Stimulated activated CD8-positive, alpha-beta memory T cell treated with anti-CD3 and anti-CD28 coated beads, Interleukin-4, amount 100 ng/mL, for 24 hours (primary cell): ENCODE measurements around the gene NFIX.

Source experiments
- DNase-seq: peaks from one replicate; pipeline ENCODE4 v3.0.0-alpha.2; 2020; ENCODE audit warnings: low read depth

NFIX gene

GRCh38 chr19:13128583-13128982, 133.3 kb downstream of the NFIX start:
- no peak for DNase-seq

GRCh38 chr19:13129384-13129783, 134.1 kb downstream of the NFIX start:
- DNase-seq: no peak

DNA sequence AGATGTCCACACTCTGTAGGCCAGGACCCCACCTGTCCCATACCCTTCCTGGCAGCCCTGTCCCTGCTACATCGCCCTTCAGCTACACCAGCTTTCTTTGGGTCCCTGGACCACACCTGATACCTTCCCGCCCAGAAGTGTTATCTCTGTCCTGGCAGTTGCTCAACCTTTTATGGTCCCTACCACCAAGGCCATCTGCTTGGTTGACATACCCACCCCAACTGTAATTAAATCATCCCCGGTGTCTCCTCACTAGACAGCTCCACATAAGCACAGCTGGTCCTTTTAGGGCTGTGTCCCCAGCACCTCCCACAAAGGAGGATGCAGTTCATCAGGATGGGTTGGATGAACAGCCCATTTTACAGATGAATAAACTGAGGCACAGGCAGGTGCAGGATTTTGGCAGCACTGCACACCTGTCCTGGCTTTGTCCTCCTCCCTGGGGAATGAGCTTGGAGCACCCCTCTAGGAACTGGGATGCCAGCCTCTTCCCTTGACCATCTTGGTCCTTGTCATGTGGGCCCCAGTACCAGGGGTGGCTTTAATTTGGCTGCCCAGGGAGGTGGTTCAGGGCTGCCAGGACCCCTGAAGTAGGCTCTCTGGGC, 135.7 kb downstream of the NFIX start:
- DNase-seq: no peak

GRCh38 chr19:13132471-13133180, 137.4 kb downstream of the NFIX start:
- DNase-seq: no peak

DNA sequence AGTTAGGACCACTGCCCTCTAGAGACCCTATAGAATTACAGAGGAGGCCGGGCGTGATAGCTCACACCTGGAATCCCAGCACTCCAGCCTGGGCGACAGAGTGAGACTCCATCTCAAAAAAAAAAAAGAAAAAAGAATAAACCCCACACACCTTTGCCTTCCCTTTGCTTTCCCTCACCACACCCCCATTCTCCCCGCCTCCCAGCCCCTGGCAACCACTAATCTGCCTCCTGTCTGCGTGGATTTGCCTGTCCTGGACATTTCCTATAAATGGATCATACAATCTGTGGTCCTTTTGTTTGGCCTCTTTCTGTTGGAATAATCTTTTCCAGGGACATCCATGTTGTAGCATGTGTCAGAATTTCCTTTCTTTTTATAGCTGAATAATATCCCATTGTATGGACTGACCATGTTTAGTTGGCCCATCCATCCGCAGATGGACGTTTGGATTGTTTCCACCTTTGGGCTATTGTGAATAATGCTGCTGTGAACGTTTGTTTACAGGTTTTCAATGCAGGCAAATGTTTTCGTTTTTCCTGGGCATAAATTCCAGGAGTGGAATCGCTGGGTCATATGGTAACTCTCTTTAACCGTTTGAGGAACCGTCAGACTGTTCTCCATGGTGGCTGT, 138.1 kb downstream of the NFIX start:
- no peak for DNase-seq

- no peak for DNase-seq
Measured at GRCh38 chr19:13134626-13135025, 139.4 kb downstream of the NFIX start.

DNA sequence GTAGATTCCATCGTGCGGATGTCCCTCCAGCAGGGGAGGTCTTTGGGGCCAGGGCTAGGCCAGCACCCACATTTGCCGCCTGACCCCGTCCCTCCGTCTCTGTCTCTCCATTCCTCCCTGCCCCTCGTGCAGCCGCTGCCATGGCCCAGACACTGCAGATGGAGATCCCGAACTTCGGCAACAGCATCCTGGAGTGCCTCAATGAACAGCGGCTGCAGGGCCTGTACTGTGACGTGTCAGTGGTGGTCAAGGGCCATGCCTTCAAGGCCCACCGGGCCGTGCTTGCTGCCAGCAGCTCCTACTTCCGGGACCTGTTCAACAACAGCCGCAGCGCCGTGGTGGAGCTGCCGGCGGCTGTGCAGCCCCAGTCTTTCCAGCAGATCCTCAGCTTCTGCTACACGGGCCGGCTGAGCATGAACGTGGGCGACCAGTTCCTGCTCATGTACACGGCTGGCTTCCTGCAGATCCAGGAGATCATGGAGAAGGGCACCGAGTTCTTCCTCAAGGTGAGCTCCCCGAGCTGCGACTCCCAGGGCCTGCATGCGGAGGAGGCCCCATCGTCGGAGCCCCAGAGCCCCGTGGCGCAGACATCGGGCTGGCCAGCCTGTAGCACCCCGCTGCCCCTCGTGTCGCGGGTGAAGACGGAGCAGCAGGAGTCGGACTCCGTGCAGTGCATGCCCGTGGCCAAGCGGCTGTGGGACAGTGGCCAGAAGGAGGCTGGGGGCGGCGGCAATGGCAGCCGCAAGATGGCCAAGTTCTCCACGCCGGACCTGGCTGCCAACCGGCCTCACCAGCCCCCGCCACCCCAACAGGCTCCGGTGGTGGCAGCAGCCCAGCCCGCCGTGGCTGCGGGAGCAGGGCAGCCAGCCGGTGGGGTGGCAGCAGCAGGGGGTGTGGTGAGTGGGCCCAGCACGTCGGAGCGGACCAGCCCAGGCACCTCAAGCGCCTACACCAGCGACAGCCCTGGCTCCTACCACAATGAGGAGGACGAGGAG, 140.1 kb downstream of the NFIX start:
- DNase-seq: no peak

DNA sequence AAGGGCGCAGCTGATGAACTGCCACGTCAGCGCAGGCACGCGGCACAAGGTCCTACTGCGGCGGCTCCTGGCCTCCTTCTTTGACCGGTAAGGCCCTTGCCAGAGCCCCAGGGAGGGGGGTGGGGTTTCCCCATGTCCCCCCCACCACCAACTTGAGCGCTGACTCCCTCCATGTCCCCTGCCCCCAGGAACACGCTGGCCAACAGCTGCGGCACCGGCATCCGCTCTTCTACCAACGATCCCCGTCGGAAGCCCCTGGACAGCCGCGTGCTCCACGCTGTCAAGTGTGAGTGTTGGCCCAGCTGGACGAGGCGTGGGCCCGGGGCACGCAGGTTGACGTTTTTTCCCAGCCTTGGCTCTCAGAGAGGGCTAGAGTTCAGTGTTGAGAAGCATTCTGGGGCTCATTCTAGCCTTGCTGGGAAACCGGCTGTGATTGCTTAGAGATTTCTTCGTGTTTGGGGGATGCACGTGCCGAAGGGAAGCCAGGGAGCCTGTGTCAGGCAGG, 142.1 kb downstream of the NFIX start:
- DNase-seq: no peak

GRCh38 chr19:13138171-13138915, 143.1 kb downstream of the NFIX start:
- DNase-seq: no peak

GRCh38 chr19:13138916-13139198, 143.6 kb downstream of the NFIX start:
- DNase-seq: no peak

DNA sequence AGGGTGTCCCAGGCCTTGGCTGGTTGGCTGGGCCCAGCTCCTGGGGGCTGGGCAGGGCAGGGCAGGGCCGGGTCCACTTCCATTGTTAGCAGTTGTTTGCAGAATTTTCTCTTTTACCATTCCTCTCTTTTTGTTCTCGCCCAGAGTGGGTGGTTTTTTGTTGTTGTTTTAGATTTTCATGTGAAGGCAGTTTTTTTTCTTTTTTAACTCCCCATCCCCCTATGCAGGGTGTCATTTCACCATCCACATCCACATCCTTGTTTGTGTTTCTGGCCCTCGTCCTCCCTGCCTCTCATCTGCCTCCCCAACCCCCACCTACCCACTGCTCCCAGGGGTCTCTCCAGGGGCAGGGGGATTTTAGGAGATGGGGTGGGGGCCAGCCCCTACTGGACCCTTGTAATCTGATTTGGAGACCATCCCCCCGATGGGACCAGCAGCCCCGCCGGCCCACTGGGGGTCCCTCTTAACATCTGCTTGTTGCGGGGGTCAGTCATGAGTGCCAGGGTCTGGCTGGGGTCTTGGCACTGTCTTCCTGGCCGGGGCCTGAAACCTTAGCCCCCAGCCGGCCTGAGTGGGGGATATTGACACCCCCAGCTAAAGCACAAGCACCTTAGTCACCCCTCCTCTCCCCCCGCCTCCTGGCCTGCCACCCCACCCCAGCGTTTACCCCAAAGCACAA, 144.5 kb downstream of the NFIX start:
- DNase-seq: no peak

GRCh38 chr19:13146763-13147563, 151.7 kb downstream of the NFIX start:
- no peak for DNase-seq
